ENCODE measurements around the gene FCSK.

Gene FCSK

DNA sequence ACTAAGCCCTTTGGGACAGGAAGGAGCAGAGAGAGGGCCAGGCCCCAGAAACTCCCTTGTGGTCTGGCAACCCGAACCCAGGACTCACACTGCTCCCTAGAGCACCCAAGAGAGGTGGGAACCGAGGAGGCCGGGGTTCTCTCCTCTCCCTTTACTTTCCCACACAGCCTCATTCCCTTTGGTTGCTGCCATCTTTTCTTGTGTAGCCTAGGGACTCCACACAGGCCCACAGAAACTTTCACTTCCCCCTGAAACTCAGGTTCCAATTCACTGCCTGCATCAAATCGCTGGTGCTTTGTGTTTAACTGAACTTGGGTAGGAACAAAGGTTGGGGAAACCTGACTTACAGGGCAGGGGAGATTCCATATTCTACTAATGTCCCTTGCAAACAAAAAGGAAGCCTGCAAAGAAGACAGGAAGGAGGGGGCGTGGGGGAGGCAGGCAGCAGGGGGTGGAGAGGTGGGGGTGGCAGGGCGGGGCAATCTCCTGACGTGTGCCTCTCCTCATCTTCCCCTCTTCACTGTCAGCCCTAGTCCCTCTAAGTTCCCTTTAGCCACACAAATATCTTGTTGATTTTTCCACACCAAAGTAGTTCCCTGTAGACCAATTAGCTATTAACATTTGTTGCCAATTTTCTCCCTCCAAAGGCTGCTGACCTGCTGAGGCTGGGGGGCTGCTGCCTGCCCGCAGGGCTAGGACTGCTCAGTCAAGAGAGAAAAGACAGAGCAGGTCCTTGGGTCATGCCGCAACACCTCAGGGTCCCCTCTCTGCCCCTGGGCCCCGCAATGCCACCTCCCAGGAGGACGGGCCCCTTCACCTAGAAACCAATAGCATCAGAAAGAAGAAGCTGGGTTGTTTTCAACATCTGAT is 23.5 kb upstream of the FCSK start:
- POLR2A ChIA-PET: interaction anchor here (0.7 to 1.5 kb wide), 2 partner anchors 11 to 22 kb away, joined by 3 to 4 read pairs; no protein-coding TSS in a partner anchor
- TF ChIP-seq CTCF (IDR thresholded peaks at IDR 0.05; ENCODE audit: control extremely low read depth, extremely low read depth, low read depth, missing control alignments): no peak
- DNase-seq (ENCODE audit: extremely low spot score): peak; percentile 81
- CTCF ChIA-PET: no interaction called here

GRCh38 chr16:70432356-70432722 is 22.1 kb upstream of the FCSK start:
- POLR2A ChIA-PET: interaction anchor here (0.7 kb wide), 1 partner anchor 52 kb away, joined by 4 read pairs; no protein-coding TSS in a partner anchor
- no peak for TF ChIP-seq CTCF (IDR thresholded peaks at IDR 0.05; ENCODE audit: control extremely low read depth, extremely low read depth, low read depth, missing control alignments)
- CTCF ChIA-PET: interaction anchor here (1.0 to 1.6 kb wide), 9 partner anchors 11 to 46 kb away, joined by 3 to 4 read pairs (median 3); partner anchors contain the start of gene FCSK
- no peak for DNase-seq (ENCODE audit: extremely low spot score)

- TF ChIP-seq CTCF (IDR thresholded peaks at IDR 0.05; ENCODE audit: control extremely low read depth, extremely low read depth, low read depth, missing control alignments): no peak
- ChIA-PET CTCF (interaction anchor here (1.0 to 1.6 kb wide), 9 partner anchors 11 to 45 kb away, joined by 3 to 4 read pairs (median 3); partner anchors contain the start of gene FCSK), POLR2A (interaction anchor here (0.7 kb wide), 1 partner anchor 53 kb away, joined by 4 read pairs; no protein-coding TSS in a partner anchor)
- DNase-seq (ENCODE audit: extremely low spot score): no peak
These were observed 21.5 kb upstream of the FCSK start for GRCh38 chr16:70432723-70433457.

- TF ChIP-seq CTCF (IDR thresholded peaks at IDR 0.05; ENCODE audit: control extremely low read depth, extremely low read depth, low read depth, missing control alignments): no peak
- CTCF ChIA-PET: interaction anchor here (1.0 to 1.6 kb wide), 6 partner anchors 10 to 39 kb away, joined by 3 to 4 read pairs (median 3); no protein-coding TSS in a partner anchor
- no peak for DNase-seq (ENCODE audit: extremely low spot score)
- POLR2A ChIA-PET: interaction anchor here (0.6 kb wide), 1 partner anchor 21 kb away, joined by 3 read pairs; the partner anchor contains the start of gene FCSK
These were observed 20.8 kb upstream of the FCSK start for GRCh38 chr16:70433458-70434103.

GRCh38 chr16:70434484-70435260 is 19.7 kb upstream of the FCSK start:
- ChIA-PET POLR2A (no interaction called here), CTCF (interaction anchor here (1.0 kb wide), 1 partner anchor 40 kb away, joined by 3 read pairs; no protein-coding TSS in a partner anchor)
- TF ChIP-seq CTCF (IDR thresholded peaks at IDR 0.05; ENCODE audit: control extremely low read depth, extremely low read depth, low read depth, missing control alignments): no peak
- DNase-seq (ENCODE audit: extremely low spot score): no peak
